Tibial nerve (tissue), 4 donors: ENCODE data around the gene SYT7. TPM values are rescaled to one million over a fixed set of nuclear protein-coding genes. Genes with fewer than 3 reads are reported as not detected.

Experiments
- DNase-seq, 2 donors: peaks; one replicate each; pipeline ENCODE4 v3.0.0-alpha.2; 2019; ENCODE audit warnings: low spot score in 2 of 2
- H3K27ac ChIP-seq, 4 donors: fragments of 200-600 bp; sonication (generic) in 3 of 4; one replicate each; pipeline ENCODE4 v1.5.1; 2017 to 2019; ENCODE audit warnings: mild to moderate bottlenecking in 1 of 4
- H3K27me3 ChIP-seq, 2 donors: fragments of 200-600 bp; sonication (generic) in 1 of 2; one replicate each; pipeline versions ENCODE4 v1.5.1 to v1.6.0; 2017 to 2019
- H3K36me3 ChIP-seq, 3 donors: fragments of 200-600 bp; sonication (generic); one replicate each; pipeline ENCODE4 v1.5.1; 2018 to 2019
- H3K4me1 ChIP-seq, 4 donors: fragments of 200-600 bp; sonication (generic) in 3 of 4; one replicate each; pipeline ENCODE4 v1.5.1; 2017 to 2019
- H3K4me3 ChIP-seq, 4 donors: fragments of 200-600 bp; sonication (generic) in 3 of 4; one replicate each; pipeline ENCODE4 v1.5.1; 2017 to 2019; ENCODE audit warnings: mild to moderate bottlenecking in 1 of 4, moderate library complexity in 1 of 4
- H3K9me3 ChIP-seq, 4 donors: fragments of 200-600 bp; sonication (generic) in 3 of 4; one replicate each; pipeline ENCODE4 v1.5.1; 2017 to 2019
- CTCF ChIP-seq, 5 experiments: fragments of 200-600 bp in 3 of 5; fragments of 450-650 bp in 2 of 5; sonication (generic) in 3 of 5; IDR thresholded peaks; one replicate each; pipeline ENCODE4 v1.5.1; 2016 to 2019; ENCODE audit warnings: antibody characterized with exemption in 5 of 5, mild to moderate bottlenecking in 3 of 5, moderate library complexity in 2 of 5
- EP300 ChIP-seq, 2 donors: sonication (generic); formaldehyde crosslinking; IDR thresholded peaks; one replicate each; pipeline ENCODE4 v1.6.1; 2017; ENCODE audit warnings: antibody characterized with exemption in 2 of 2, mild to moderate bottlenecking in 1 of 2
- POLR2A ChIP-seq, 2 donors: fragments of 450-650 bp; IDR thresholded peaks; one replicate each; pipeline ENCODE4 v1.6.1; 2017; ENCODE audit warnings: antibody characterized with exemption in 2 of 2, mild to moderate bottlenecking in 2 of 2, moderate library complexity in 2 of 2
- WGBS, 2 donors: methylation state at CpG; one replicate each; pipeline ENCODE4 v1.1.5; 2018; 5-methylcytosine and 5-hydroxymethylcytosine counted together
- total RNA-seq, 4 donors: library from RNA; depleted of rRNA; stranded (reverse); fragments of >200 nt; gene quantifications; one replicate each; pipeline ENCODE4 v1.1.0, GENCODE V29; 2016

The SYT7 gene
- total RNA-seq, 4 donors from 2014 or later, result 1.2 to 2.5 (median 1.8) TPM

GRCh38 chr11:61534933-61535839 is 45.7 kb downstream of the SYT7 start:
- no peak for DNase-seq
- no peaks in the 10 kb centered on the region for H3K4me1 ChIP-seq
- no peak for TF ChIP-seq CTCF (IDR thresholded peaks at IDR 0.05)
- TF ChIP-seq POLR2A (IDR thresholded peaks at IDR 0.05), result no peak
- no peak for TF ChIP-seq EP300 (IDR thresholded peaks at IDR 0.05)
- H3K27ac ChIP-seq, result no peak overlapping the region
- H3K9me3 ChIP-seq, result no peaks in the 10 kb centered on the region
- peaks cover 0 to 17% of the 10 kb centered on the region in 2 donors for H3K27me3 ChIP-seq
- no peak overlapping the region for H3K4me3 ChIP-seq
- no peaks in the 10 kb centered on the region for H3K36me3 ChIP-seq
- WGBS, 2 donors, result 60 to 62% methylated on average over 28 to 32 of the region's 32 CpGs

- WGBS, 2 donors, result 81 to 85% methylated on average over 36 of the region's 36 CpGs
These were observed 46.6 kb downstream of the SYT7 start for GRCh38 chr11:61534025-61534932.

GRCh38 chr11:61533401-61533800 is 47.5 kb downstream of the SYT7 start:
- no peak overlapping the region for H3K27ac ChIP-seq
- no peak for TF ChIP-seq EP300 (IDR thresholded peaks at IDR 0.05)
- TF ChIP-seq POLR2A (IDR thresholded peaks at IDR 0.05), result no peak
- no peak for TF ChIP-seq CTCF (IDR thresholded peaks at IDR 0.05)
- no peak overlapping the region for H3K4me3 ChIP-seq

More at GRCh38 chr11:61534025-61534932, 46.6 kb downstream of the SYT7 start:
- H3K36me3 ChIP-seq, result no peaks in the 10 kb centered on the region
- no peak overlapping the region for H3K27ac ChIP-seq
- no peak for TF ChIP-seq POLR2A (IDR thresholded peaks at IDR 0.05)
- TF ChIP-seq EP300 (IDR thresholded peaks at IDR 0.05), result no peak
- no peak for TF ChIP-seq CTCF (IDR thresholded peaks at IDR 0.05)
- H3K4me3 ChIP-seq, result no peak overlapping the region
- peaks cover 0 to 13% of the 10 kb centered on the region in 2 donors for H3K27me3 ChIP-seq
- H3K4me1 ChIP-seq, result no peaks in the 10 kb centered on the region
- DNase-seq, result no peak
- H3K9me3 ChIP-seq, result no peaks in the 10 kb centered on the region

GRCh38 chr11:61533039-61533375 is 47.9 kb downstream of the SYT7 start:
- Histone ChIP-seq H3K9me3 (no peaks in the 10 kb centered on the region), H3K27ac (no peak overlapping the region), H3K4me3 (no peak overlapping the region), H3K36me3 (no peaks in the 10 kb centered on the region), H3K4me1 (no peaks in the 10 kb centered on the region), H3K27me3 (peaks cover 0 to 15% of the 10 kb centered on the region in 2 donors)
- WGBS, 2 donors, result 86 to 90% methylated on average over 16 of the region's 16 CpGs
- no peak for DNase-seq
- no peak for TF ChIP-seq POLR2A (IDR thresholded peaks at IDR 0.05)
- no peak for TF ChIP-seq EP300 (IDR thresholded peaks at IDR 0.05)
- TF ChIP-seq CTCF (IDR thresholded peaks at IDR 0.05), result no peak

More at GRCh38 chr11:61533401-61533800, 47.5 kb downstream of the SYT7 start:
- peaks cover 0 to 13% of the 10 kb centered on the region in 2 donors for H3K27me3 ChIP-seq
- no peaks in the 10 kb centered on the region for H3K4me1 ChIP-seq
- no peak for DNase-seq
- WGBS, 2 donors, result 77 to 85% methylated on average over 8 of the region's 8 CpGs
- H3K9me3 ChIP-seq, result no peaks in the 10 kb centered on the region
- no peaks in the 10 kb centered on the region for H3K36me3 ChIP-seq
